Testis (tissue), 2 donors: ENCODE measurements around the gene CCDC149.

Experiments used
- POLR2A ChIP-seq: fragments of 450-650 bp; IDR thresholded peaks from one replicate; pipeline ENCODE4 v1.6.1; 2017; ENCODE audit warnings: antibody characterized with exemption, mild to moderate bottlenecking, moderate library complexity
- TF ChIP-seq, protein P1 (sequence below), 3 experiments: fragments of 450-650 bp in 2 of 3; fragments of 200-600 bp in 1 of 3; sonication (generic) in 1 of 3; IDR thresholded peaks; one replicate each; pipeline ENCODE4 v1.5.1; 2016 to 2019; ENCODE audit warnings: antibody characterized with exemption in 3 of 3, mild to moderate bottlenecking in 2 of 3, moderate library complexity in 1 of 3

DNA sequence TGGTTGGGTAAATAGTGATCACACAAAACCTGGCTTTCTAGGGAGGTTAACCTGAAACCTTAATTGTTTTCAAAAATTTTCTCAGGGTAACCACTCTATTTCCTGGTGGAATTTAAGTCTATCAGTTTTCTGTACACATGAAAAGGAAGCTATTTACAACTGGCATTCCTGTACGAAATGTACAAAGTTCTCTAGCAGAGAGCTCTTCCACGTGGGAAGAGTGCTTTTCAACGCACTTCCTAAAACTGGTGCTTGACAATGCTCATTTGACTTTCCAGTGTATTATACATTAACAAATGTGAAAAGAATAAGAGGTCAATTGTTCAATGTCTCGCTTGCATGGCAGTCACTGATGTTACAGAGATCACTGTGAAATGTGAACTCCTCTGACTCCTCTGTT lies 120.3 kb downstream of the CCDC149 start:
- TF ChIP-seq, protein P1, sequence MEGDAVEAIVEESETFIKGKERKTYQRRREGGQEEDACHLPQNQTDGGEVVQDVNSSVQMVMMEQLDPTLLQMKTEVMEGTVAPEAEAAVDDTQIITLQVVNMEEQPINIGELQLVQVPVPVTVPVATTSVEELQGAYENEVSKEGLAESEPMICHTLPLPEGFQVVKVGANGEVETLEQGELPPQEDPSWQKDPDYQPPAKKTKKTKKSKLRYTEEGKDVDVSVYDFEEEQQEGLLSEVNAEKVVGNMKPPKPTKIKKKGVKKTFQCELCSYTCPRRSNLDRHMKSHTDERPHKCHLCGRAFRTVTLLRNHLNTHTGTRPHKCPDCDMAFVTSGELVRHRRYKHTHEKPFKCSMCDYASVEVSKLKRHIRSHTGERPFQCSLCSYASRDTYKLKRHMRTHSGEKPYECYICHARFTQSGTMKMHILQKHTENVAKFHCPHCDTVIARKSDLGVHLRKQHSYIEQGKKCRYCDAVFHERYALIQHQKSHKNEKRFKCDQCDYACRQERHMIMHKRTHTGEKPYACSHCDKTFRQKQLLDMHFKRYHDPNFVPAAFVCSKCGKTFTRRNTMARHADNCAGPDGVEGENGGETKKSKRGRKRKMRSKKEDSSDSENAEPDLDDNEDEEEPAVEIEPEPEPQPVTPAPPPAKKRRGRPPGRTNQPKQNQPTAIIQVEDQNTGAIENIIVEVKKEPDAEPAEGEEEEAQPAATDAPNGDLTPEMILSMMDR (IDR thresholded peaks at IDR 0.05), result no peak
- TF ChIP-seq POLR2A, result no peak
